DMS114 treated with DMSO at 0.1 percent for 48 hours (cell line): ENCODE data around the gene DIAPH2.

Source experiments
- DNase-seq: peaks from one replicate; lab custom pipeline; 2025; ENCODE audit not compliant: unreplicated experiment; lab: John Stamatoyannopoulos, UW

The DIAPH2 gene

DNA sequence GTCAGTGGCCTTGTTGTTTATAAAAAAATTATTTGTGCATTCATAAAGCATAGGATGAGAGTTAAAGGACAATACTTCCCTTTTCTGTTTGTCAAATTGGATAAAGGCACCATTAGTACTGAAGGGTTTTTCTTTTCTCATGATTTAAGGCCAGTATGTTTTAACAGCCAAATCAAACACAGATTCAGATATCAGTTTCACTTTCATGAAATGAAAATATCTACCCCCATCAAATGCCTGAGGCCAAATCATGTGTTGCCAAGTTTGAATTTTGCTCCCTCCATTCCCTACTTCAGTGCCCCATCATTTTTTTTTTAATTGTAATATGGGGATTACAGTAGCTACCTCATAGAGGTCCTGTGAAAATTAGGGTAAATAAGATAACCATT is 944.9 kb downstream of the DIAPH2 start:
- DNase-seq = no peak

DNA sequence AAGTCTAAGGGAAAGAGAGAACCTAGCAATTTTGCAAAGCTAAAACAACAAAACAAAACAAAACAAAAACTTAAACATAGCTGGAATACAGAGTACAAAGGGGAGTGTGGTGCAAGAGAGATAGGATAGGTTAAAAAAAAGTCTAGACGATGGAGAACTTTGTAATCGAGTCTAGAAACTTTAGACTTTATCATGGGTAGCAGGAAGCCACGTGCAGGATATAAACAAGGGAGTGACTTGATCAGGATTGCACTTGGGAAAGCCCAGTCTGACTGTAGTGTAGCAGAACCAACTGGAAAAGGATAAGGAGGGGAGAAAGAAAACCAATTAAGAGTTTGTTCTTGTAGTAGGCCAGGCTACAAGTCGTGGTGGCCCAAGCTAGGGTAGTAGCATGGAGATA is 949.2 kb downstream of the DIAPH2 start:
- DNase-seq = no peak

DNA sequence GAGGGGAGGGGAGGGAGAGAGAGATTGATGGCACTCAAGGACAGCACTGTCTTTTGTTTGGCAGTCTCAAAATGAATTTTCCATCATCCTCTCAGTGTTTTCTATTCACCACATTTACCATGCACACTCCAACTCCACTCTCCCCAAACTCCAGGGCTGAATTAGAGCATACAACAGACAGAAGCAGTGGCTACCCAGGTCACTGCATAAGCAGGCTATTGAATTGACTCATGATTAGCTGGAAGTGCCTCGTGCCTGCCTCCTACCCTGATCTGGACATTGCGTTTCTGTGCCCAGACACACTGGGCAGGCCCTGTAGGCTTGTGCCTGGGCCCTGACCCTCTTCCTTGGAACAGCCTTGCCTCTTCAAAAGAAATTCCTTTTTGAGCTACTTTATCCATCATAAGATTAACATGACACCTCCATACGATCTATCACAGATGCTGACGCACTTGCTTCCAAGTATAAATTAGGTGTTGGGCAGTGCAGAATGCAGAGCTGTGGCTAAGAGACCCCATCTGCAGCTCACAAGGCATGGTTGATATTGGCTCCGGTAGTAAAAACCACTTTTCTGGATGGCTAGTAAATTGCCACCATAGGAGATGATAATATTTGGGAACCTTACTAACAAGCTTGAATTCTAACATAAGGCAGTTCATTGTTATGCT is 952.0 kb downstream of the DIAPH2 start:
- no peak for DNase-seq

DNA sequence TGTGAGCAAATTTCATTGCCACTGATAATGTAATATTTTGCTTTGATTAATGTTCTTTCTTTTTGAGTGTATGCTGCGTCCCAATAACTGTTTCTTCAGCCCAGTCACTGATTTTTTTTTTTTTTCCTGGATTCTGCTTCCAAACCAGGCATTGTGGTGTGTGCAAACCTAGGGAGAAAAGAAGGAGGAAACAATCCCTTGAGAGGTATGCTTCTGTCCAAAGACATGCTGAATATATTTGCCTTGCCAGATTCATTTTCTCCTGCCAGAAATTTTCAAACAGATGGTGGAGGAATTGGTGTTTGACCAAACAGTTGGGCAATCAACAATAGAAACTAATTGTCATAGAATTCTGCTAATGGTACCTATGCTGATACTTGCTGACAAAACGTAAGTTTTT is 952.6 kb downstream of the DIAPH2 start:
- no peak for DNase-seq

DNA sequence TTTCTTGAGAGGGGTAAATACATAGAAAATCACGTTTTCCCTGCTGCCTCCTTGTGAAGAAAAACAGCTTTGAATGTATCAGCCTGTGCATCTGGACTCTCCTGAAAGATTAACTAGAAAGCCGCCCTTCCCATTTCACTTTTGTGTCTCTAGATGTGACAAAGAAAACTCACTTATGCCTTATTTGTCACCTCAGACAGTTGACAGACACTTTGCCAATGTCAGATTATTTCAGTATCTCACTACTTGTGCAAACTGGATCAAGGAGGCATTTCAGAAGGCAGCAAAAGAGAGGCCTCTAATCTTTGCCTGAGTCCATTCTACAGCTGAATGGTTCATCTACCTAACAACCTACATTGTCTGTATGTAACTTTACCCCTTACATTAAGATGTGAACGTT is 954.0 kb downstream of the DIAPH2 start:
- no peak for DNase-seq

DNA sequence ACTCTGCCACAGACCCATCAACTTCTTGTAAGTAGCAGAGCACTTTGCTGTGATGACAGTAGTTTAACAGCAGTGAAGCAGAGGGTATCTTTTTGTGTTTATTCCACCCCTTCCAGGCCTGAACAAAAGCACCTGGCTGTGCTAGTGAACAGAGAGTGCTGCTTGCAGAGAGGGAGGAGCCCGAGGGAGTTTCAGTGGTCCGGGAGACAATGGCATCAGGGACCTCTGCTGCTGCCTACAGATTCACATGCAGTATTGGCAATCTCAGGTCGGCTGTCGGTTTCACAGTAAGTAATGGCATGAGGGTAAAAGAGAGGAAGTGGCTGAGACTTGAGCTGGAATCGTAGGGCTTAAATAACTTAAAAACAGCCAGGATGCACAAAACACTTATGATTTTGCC is 954.9 kb downstream of the DIAPH2 start:
- DNase-seq = no peak
